GM23338 (cell line): ENCODE measurements around the gene GRID2IP. TPM values are rescaled to one million over a fixed set of nuclear protein-coding genes. Genes with fewer than 3 reads are reported as not detected.

Source experiments
- ATAC-seq: fragments of 200-7000 bp; cut with Tn5 transposase; 3 replicates; pipeline ENCODE4 v1.9.1; 2020
- DNase-seq: peaks from one replicate; pipeline ENCODE4 v3.0.0-alpha.2; 2015; ENCODE audit warnings: low spot score
- H2AFZ ChIP-seq: fragments of 200-600 bp; sonication (generic); 2 replicates; pipeline ENCODE4 v1.8.0; 2016; ENCODE audit warnings: antibody characterized with exemption, mild to moderate bottlenecking, moderate library complexity
- H3F3A ChIP-seq: fragments of 200-600 bp; sonication (generic); replicated peaks from 2 replicates; pipeline ENCODE4 v1.8.0; 2017; ENCODE audit warnings: antibody characterized with exemption, mixed run types, low read depth
- H3K27ac ChIP-seq: fragments of 200-600 bp; sonication (generic); 2 replicates; pipeline ENCODE4 v1.6.1; 2016; ENCODE audit warnings: low read depth
- H3K27me3 ChIP-seq: fragments of 200-600 bp; sonication (generic); 2 replicates; pipeline ENCODE4 v1.8.0; 2016; ENCODE audit warnings: mild to moderate bottlenecking, mixed run types, moderate library complexity; ENCODE audit not compliant: insufficient read depth
- H3K36me3 ChIP-seq: fragments of 200-600 bp; sonication (generic); 2 replicates; pipeline ENCODE4 v1.8.0; 2016; ENCODE audit warnings: mild to moderate bottlenecking; ENCODE audit not compliant: insufficient read depth
- H3K4me1 ChIP-seq: fragments of 200-600 bp; sonication (generic); 2 replicates; pipeline ENCODE4 v1.8.0; 2016; ENCODE audit warnings: mild to moderate bottlenecking, moderate library complexity; ENCODE audit not compliant: insufficient read depth
- H3K4me2 ChIP-seq: fragments of 200-600 bp; sonication (generic); 2 replicates; pipeline ENCODE4 v1.7.1; 2017; ENCODE audit warnings: mixed run types
- H3K4me3 ChIP-seq: fragments of 200-600 bp; sonication (generic); 2 replicates; pipeline ENCODE4 v1.6.1; 2016; ENCODE audit warnings: mixed run types
- H3K79me2 ChIP-seq: fragments of 200-600 bp; sonication (generic); replicated peaks from 2 replicates; pipeline ENCODE4 v1.8.0; 2017; ENCODE audit warnings: mild to moderate bottlenecking; ENCODE audit not compliant: insufficient read depth
- H3K9me2 ChIP-seq: fragments of 200-600 bp; sonication (generic); 2 replicates; pipeline ENCODE4 v1.8.0; 2017; ENCODE audit not compliant: insufficient read depth
- H4K20me1 ChIP-seq: fragments of 200-600 bp; sonication (generic); replicated peaks from 2 replicates; pipeline ENCODE4 v1.8.0; 2017; ENCODE audit warnings: mild to moderate bottlenecking; ENCODE audit not compliant: insufficient read depth
- H3K27ac Mint-ChIP-seq: 2 replicates; pipeline ENCODE4 v1.8.0; 2020; ENCODE audit warnings: inconsistent platforms, mild to moderate bottlenecking, moderate library complexity, mixed read lengths
- H3K27me3 Mint-ChIP-seq: 3 replicates; pipeline ENCODE4 v1.8.0; 2022; ENCODE audit warnings: low read depth, mild to moderate bottlenecking, moderate library complexity, mixed read lengths, inconsistent platforms; ENCODE audit not compliant: insufficient read depth, poor library complexity
- H3K36me3 Mint-ChIP-seq: 3 replicates; pipeline ENCODE4 v1.8.0; 2021; ENCODE audit warnings: low read depth, mild to moderate bottlenecking, inconsistent platforms, moderate library complexity, mixed read lengths
- H3K4me1 Mint-ChIP-seq: 3 replicates; pipeline ENCODE4 v1.8.0; 2020; ENCODE audit warnings: mild to moderate bottlenecking, inconsistent platforms, mixed read lengths
- H3K4me3 Mint-ChIP-seq: 3 replicates; pipeline ENCODE4 v1.8.0; 2021; ENCODE audit warnings: moderate library complexity, mild to moderate bottlenecking, inconsistent platforms, mixed read lengths
- H3K9me3 Mint-ChIP-seq: 3 replicates; pipeline ENCODE4 v1.8.0; 2020; ENCODE audit warnings: moderate library complexity, mild to moderate bottlenecking, inconsistent platforms, mixed read lengths
- CREB1 ChIP-seq: fragments of 250-450 bp; sonication (Bioruptor Pico); IDR thresholded peaks from 2 replicates; pipeline ENCODE4 v1.5.0; 2020; ENCODE audit warnings: low read depth, mild to moderate bottlenecking, moderate library complexity
- CTCF ChIP-seq, 2 experiments: fragments of 200-600 bp in 1 of 2; sonication (generic) in 1 of 2; conservative IDR thresholded peaks; 2 replicates each; pipeline versions ENCODE4 v1.5.1 to v1.6.1; 2016 to 2017; ENCODE audit warnings: antibody characterized with exemption in 2 of 2, low read depth in 2 of 2, mild to moderate bottlenecking in 2 of 2, moderate library complexity in 1 of 2
- REST ChIP-seq: IDR thresholded peaks from one replicate; pipeline ENCODE4 v1.6.1; 2018; ENCODE audit warnings: antibody characterized with exemption; ENCODE audit not compliant: unreplicated experiment
- STAT1 ChIP-seq: IDR thresholded peaks from one replicate; pipeline ENCODE4 v1.6.1; 2016; ENCODE audit warnings: antibody characterized with exemption; ENCODE audit not compliant: unreplicated experiment
- ZNF331 ChIP-seq: fragments of 250-450 bp; sonication (Bioruptor Pico); IDR thresholded peaks from 2 replicates; pipeline ENCODE4 v1.5.0; 2020; ENCODE audit warnings: low read depth, mild to moderate bottlenecking, moderate library complexity
- ZNF462 ChIP-seq: fragments of 250-450 bp; sonication (Bioruptor Pico); IDR thresholded peaks from 2 replicates; pipeline ENCODE4 v1.5.0; 2020; ENCODE audit warnings: mild to moderate bottlenecking, moderate library complexity
- polyA plus RNA-seq: library from polyadenylated mRNA; unstranded; fragments of >200 nt; fragmentation: Nextera tagmentation; extraction: Ambion mirVana; gene quantifications from 2 replicates; pipeline ENCODE4 v1.2.1, GENCODE V29; 2016
- total RNA-seq: library from RNA; depleted of rRNA; stranded (reverse); fragments of >200 nt; shearing (Covaris generic); gene quantifications from 2 replicates; pipeline ENCODE4 v1.2.3, GENCODE V29; 2014

GRID2IP gene
- total and polyA plus RNA-seq, 2 experiments from 2014 or later = 0.73 to 1.5 TPM

- Histone ChIP-seq H3K27ac (no peak overlapping the region), H3F3A (peaks cover 5% of the 10 kb centered on the region; the same call in 1 of the 2 replicates), H4K20me1 (no peaks in the 10 kb centered on the region), H3K36me3 (0 out of 2 replicates have a peak, but pooled peaks cover 5% of the 10 kb centered on the region), H3K4me1 (no peaks in the 10 kb centered on the region), H2AFZ (no peak overlapping the region), H3K79me2 (no peaks in the 10 kb centered on the region), H3K4me2 (no peak overlapping the region), H3K9me2 (no peaks in the 10 kb centered on the region), H3K4me3 (no peak overlapping the region), H3K27me3 (no peaks in the 10 kb centered on the region)
- H3K36me3 Mint-ChIP-seq = peaks cover 16% of the 10 kb centered on the region
- H3K27me3 Mint-ChIP-seq = peaks cover 4% of the 10 kb centered on the region
- peaks cover 3% of the 10 kb centered on the region; the same call in 2 of the 3 replicates for H3K4me1 Mint-ChIP-seq
- H3K9me3 Mint-ChIP-seq = no peaks in the 10 kb centered on the region
- peak overlapping the region; percentile 66 for H3K4me3 Mint-ChIP-seq
- ATAC-seq (peak; percentile 22; the same call in 2 of the 3 replicates), DNase-seq (peak; percentile 34)
- no peak for TF ChIP-seq STAT1
- no peak for TF ChIP-seq ZNF462
- TF ChIP-seq REST = no peak
- TF ChIP-seq ZNF331 = no peak
- TF ChIP-seq CTCF (conservative IDR thresholded peaks at IDR 0.05; ENCODE audit: low read depth in 2 of 2) = peak; percentile 28 to 41; a peak in 3 of 4 replicates
- TF ChIP-seq CREB1 (CRISPR knock-in tag) = no peak
- H3K27ac Mint-ChIP-seq = no peak overlapping the region
These were observed 25.0 kb upstream of the GRID2IP start for GRCh38 chr7:6576024-6576866.
